HepG2 (cell line): ENCODE data around the gene SLC19A1. TPM values are rescaled to one million over a fixed set of nuclear protein-coding genes. Genes with fewer than 3 reads are reported as not detected.
A peak's percentile ranks its signal among the peaks of the same experiment; 100 is the strongest.

Source experiments
- ATF1 ChIP-seq: IDR thresholded peaks from 2 replicates; pipeline ENCODE4 v1.6.1; 2016; ENCODE audit warnings: mild to moderate bottlenecking, control low read depth
- CHD4 ChIP-seq: fragments of 200-600 bp; sonication (generic); IDR thresholded peaks from 2 replicates; pipeline ENCODE4 v1.7.0; 2017; ENCODE audit warnings: mild to moderate bottlenecking, low read length, borderline replicate concordance
- CREM ChIP-seq, 2 experiments: sonication (generic) in 1 of 2; formaldehyde crosslinking in 1 of 2; IDR thresholded peaks; 2 replicates each; pipeline versions ENCODE4 v1.4.0 to v1.6.1; 2016 to 2020; ENCODE audit warnings: antibody characterized with exemption in 1 of 2, mild to moderate bottlenecking in 1 of 2, missing genetic modification reagents in 1 of 2
- DMAP1 ChIP-seq: IDR thresholded peaks from 2 replicates; pipeline ENCODE4 v1.6.1; 2016
- FOXK1 ChIP-seq: sonication (generic); formaldehyde crosslinking; IDR thresholded peaks from 2 replicates; pipeline ENCODE4 v1.4.0; 2020; ENCODE audit warnings: low read depth, missing genetic modification reagents, borderline replicate concordance
- GATAD1 ChIP-seq: IDR thresholded peaks from 2 replicates; pipeline ENCODE4 v1.6.1; 2016; ENCODE audit warnings: missing genetic modification reagents, missing compliant biosample characterization
- HNRNPLL ChIP-seq: fragments of 200-400 bp; formaldehyde crosslinking; IDR thresholded peaks from 2 replicates; pipeline ENCODE4 v1.6.1; 2017; ENCODE audit warnings: mild to moderate bottlenecking, low read depth, low read length; ENCODE audit not compliant: poor library complexity, severe bottlenecking
- KAT2B ChIP-seq: fragments of 150-350 bp; IDR thresholded peaks from 2 replicates; pipeline ENCODE4 v1.6.1; 2014; ENCODE audit warnings: low read depth, low read length, borderline replicate concordance
- NR2F2 ChIP-seq: IDR thresholded peaks from 2 replicates; pipeline ENCODE4 v1.6.1; 2012; ENCODE audit warnings: low read depth, inconsistent platforms, borderline replicate concordance
- PPARG ChIP-seq: conservative IDR thresholded peaks from 2 replicates; pipeline ENCODE4 v1.6.1; 2016; ENCODE audit warnings: missing biosample characterization, missing genetic modification reagents
- SETDB1 ChIP-seq: sonication (generic); formaldehyde crosslinking; IDR thresholded peaks from 2 replicates; pipeline ENCODE4 v1.5.1; 2020; ENCODE audit warnings: missing genetic modification reagents, mild to moderate bottlenecking, borderline replicate concordance
- SIX4 ChIP-seq: sonication (generic); formaldehyde crosslinking; IDR thresholded peaks from 2 replicates; pipeline ENCODE4 v1.4.0; 2020; ENCODE audit warnings: missing genetic modification reagents
- SP2 ChIP-seq: sonication (generic); formaldehyde crosslinking; IDR thresholded peaks from 2 replicates; pipeline ENCODE4 v1.5.1; 2020; ENCODE audit warnings: mild to moderate bottlenecking, missing genetic modification reagents
- TBX3 ChIP-seq: fragments of 450-650 bp; IDR thresholded peaks from 2 replicates; pipeline ENCODE4 v1.6.1; 2017; ENCODE audit warnings: antibody characterized with exemption, mild to moderate bottlenecking, inconsistent platforms, borderline replicate concordance
- U2AF2 ChIP-seq: fragments of 200-400 bp; formaldehyde crosslinking; IDR thresholded peaks from 2 replicates; pipeline ENCODE4 v1.6.1; 2017; ENCODE audit warnings: low read depth, mild to moderate bottlenecking, low read length
- ZBTB3 ChIP-seq: sonication (generic); formaldehyde crosslinking; IDR thresholded peaks from 2 replicates; pipeline ENCODE4 v1.4.0; 2020; ENCODE audit warnings: low read depth, mild to moderate bottlenecking, moderate library complexity, missing genetic modification reagents, borderline replicate concordance
- ZHX2 ChIP-seq, 2 experiments: sonication (generic) in 1 of 2; formaldehyde crosslinking in 1 of 2; IDR thresholded peaks; 2 replicates each; pipeline versions ENCODE4 v1.6.1 to v1.9.0; 2014 to 2022; ENCODE audit warnings: antibody characterized with exemption in 1 of 2, borderline replicate concordance in 1 of 2, inconsistent platforms in 1 of 2, low read depth in 1 of 2, missing genetic modification reagents in 1 of 2
- ZNF124 ChIP-seq: sonication (generic); formaldehyde crosslinking; IDR thresholded peaks from 2 replicates; pipeline ENCODE4 v1.4.0; 2020; ENCODE audit warnings: missing genetic modification reagents
- ZNF138 ChIP-seq: sonication (generic); formaldehyde crosslinking; IDR thresholded peaks from 2 replicates; pipeline ENCODE4 v1.5.0; 2020; ENCODE audit warnings: mild to moderate bottlenecking, low read depth, missing genetic modification reagents
- ZNF282 ChIP-seq: fragments of 450-650 bp; IDR thresholded peaks from 2 replicates; pipeline ENCODE4 v1.6.1; 2018; ENCODE audit not compliant: partially characterized antibody
- ZNF354B ChIP-seq: sonication (generic); formaldehyde crosslinking; IDR thresholded peaks from 2 replicates; pipeline ENCODE4 v1.8.0; 2022; ENCODE audit warnings: mild to moderate bottlenecking, missing genetic modification reagents
- ZNF549 ChIP-seq: sonication (generic); formaldehyde crosslinking; IDR thresholded peaks from 2 replicates; pipeline ENCODE4 v1.5.0; 2020; ENCODE audit warnings: missing genetic modification reagents
- ZNF674 ChIP-seq: sonication (generic); formaldehyde crosslinking; IDR thresholded peaks from 2 replicates; pipeline ENCODE4 v1.5.0; 2020; ENCODE audit warnings: low read depth, mild to moderate bottlenecking, missing genetic modification reagents
- ZNF777 ChIP-seq: sonication (generic); formaldehyde crosslinking; IDR thresholded peaks from 2 replicates; pipeline ENCODE4 v1.4.0; 2020; ENCODE audit warnings: missing genetic modification reagents
- ZSCAN30 ChIP-seq: sonication (generic); formaldehyde crosslinking; IDR thresholded peaks from 2 replicates; pipeline ENCODE4 v1.5.0; 2020; ENCODE audit warnings: mild to moderate bottlenecking, missing genetic modification reagents
- polyA plus RNA-seq, 8 experiments: library from polyadenylated mRNA; depleted of rRNA in 3 of 8; stranded (reverse) in 7 of 8; unstranded in 1 of 8; fragments of >200 nt; fragmentation: Illumina TruSeq in 4 of 8; extraction: Trizol in 4 of 8; gene quantifications; 2 replicates each; pipeline versions ENCODE4 v1.2.1 to v1.2.3, GENCODE V29; 2011 to 2016; ENCODE audit warnings: low read depth in 4 of 8, missing spikeins in 1 of 8, mixed read lengths in 1 of 8; ENCODE audit not compliant: insufficient read depth in 1 of 8
- total RNA-seq, 5 experiments: library from RNA; depleted of rRNA; stranded (reverse); fragments of >200 nt; fragmentation: Illumina TruSeq; extraction: Trizol; gene quantifications; 2 replicates each; pipeline ENCODE4 v1.2.3, GENCODE V29; 2016; ENCODE audit warnings: low read depth in 1 of 5
- TF ChIP-seq, protein P1 (sequence below): IDR thresholded peaks from 2 replicates; pipeline ENCODE4 v1.6.1; 2012; ENCODE audit warnings: inconsistent platforms

The SLC19A1 gene
- total and polyA plus RNA-seq, 2 of the 13 experiments (the other 11 are each of a cell fraction or from before 2014, with no cell fraction given): 21.8 to 23.0 TPM

- TF ChIP-seq ZNF282 (no peak), ZNF138 (CRISPR knock-in tag) (no peak), PPARG (CRISPR knock-in tag) (peak; percentile 93), SIX4 (CRISPR knock-in tag) (peak; percentile 86), KAT2B (no peak), ZNF549 (0 out of 2 replicates have a peak, but pooled peaks have one; percentile 56), U2AF2 (no peak), ZNF777 (no peak), ZBTB3 (CRISPR knock-in tag) (0 out of 2 replicates have a peak, but pooled peaks have one; percentile 5), SETDB1 (CRISPR knock-in tag) (no peak), ATF1 (CRISPR knock-in tag) (no peak), SP2 (CRISPR knock-in tag) (no peak), ZHX2 (IDR thresholded peaks at IDR 0.05; ENCODE audit: low read depth) (no peak), ZHX2 (CRISPR knock-in tag; IDR thresholded peaks at IDR 0.05; ENCODE audit: borderline replicate concordance) (0 out of 2 replicates have a peak, but pooled peaks have one; percentile 9), ZNF354B (CRISPR knock-in tag) (no peak), GATAD1 (peak; percentile 26; the same call in 1 of the 2 replicates), FOXK1 (CRISPR knock-in tag) (peak; percentile 71), CREM (IDR thresholded peaks at IDR 0.05) (peak; percentile 78), CREM (CRISPR knock-in tag; IDR thresholded peaks at IDR 0.05) (no peak), HNRNPLL (no peak), ZNF124 (CRISPR knock-in tag) (peak; percentile 67; the same call in 1 of the 2 replicates), TBX3 (peak; percentile 76; the same call in 1 of the 2 replicates), DMAP1 (CRISPR knock-in tag) (peak; percentile 86), ZSCAN30 (0 out of 2 replicates have a peak, but pooled peaks have one; percentile 39), CHD4 (no peak), NR2F2 (no peak), ZNF674 (CRISPR knock-in tag) (no peak)
- TF ChIP-seq, protein P1, sequence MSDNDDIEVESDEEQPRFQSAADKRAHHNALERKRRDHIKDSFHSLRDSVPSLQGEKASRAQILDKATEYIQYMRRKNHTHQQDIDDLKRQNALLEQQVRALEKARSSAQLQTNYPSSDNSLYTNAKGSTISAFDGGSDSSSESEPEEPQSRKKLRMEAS: no peak
Observed at GRCh38 chr21:45471525-45472221, 70.6 kb downstream of the SLC19A1 start (continued).
